Subcutaneous abdominal adipose tissue (tissue), 5 donors: ENCODE measurements around the gene FLNA.
"Not testable (repeated sequence)": the region's sequence is repeated elsewhere in the genome, so short reads cannot be mapped to it uniquely, and the experiment has no call there.

Experiments used
- H3K27ac ChIP-seq: one replicate; pipeline ENCODE4 v1.7.0; 2013; ENCODE audit warnings: low read depth, mild to moderate bottlenecking, inconsistent platforms, low read length, moderate library complexity
- H3K27me3 ChIP-seq, 5 donors: one replicate each; pipeline ENCODE4 v1.7.0; 2013; ENCODE audit warnings: low read length in 5 of 5, inconsistent platforms in 1 of 5; ENCODE audit not compliant: control insufficient read depth in 5 of 5, insufficient read depth in 4 of 5
- H3K36me3 ChIP-seq, 5 donors: one replicate each; pipeline ENCODE4 v1.7.0; 2013; ENCODE audit warnings: low read length in 5 of 5; ENCODE audit not compliant: control insufficient read depth in 5 of 5, insufficient read depth in 5 of 5
- H3K4me1 ChIP-seq, 5 donors: one replicate each; pipeline ENCODE4 v1.7.0; 2013; ENCODE audit warnings: low read length in 5 of 5, mild to moderate bottlenecking in 3 of 5, moderate library complexity in 1 of 5; ENCODE audit not compliant: control insufficient read depth in 5 of 5, insufficient read depth in 5 of 5
- H3K4me3 ChIP-seq, 5 donors: one replicate each; pipeline ENCODE4 v1.7.0; 2013; ENCODE audit warnings: low read length in 5 of 5, low read depth in 1 of 5
- H3K9ac ChIP-seq, 5 donors: one replicate each; pipeline ENCODE4 v1.7.0; 2013; ENCODE audit warnings: low read length in 5 of 5, mild to moderate bottlenecking in 4 of 5, moderate library complexity in 3 of 5
- H3K9me3 ChIP-seq, 5 donors: one replicate each; pipeline ENCODE4 v1.7.0; 2013; ENCODE audit warnings: low read length in 5 of 5; ENCODE audit not compliant: control insufficient read depth in 5 of 5
- donor health status: healthy.
- donor health status: healthy.
- donor health status: healthy.
- donor health status: healthy.
- donor health status: healthy.

Gene FLNA

GRCh38 chrX:154348114-154348531 is 26.3 kb downstream of the FLNA start:
- H3K9me3 ChIP-seq, result no peaks in the 10 kb centered on the region
- peaks cover 0 to 2% (median 0%) of the 10 kb centered on the region in 5 donors for H3K27me3 ChIP-seq
- H3K4me1 ChIP-seq, result peaks cover 0 to 6% (median 5%) of the 10 kb centered on the region in 5 donors
- no peak overlapping the region for H3K27ac ChIP-seq
- no peak overlapping the region for H3K4me3 ChIP-seq
- no peak overlapping the region for H3K9ac ChIP-seq
- peaks cover 0 to 51% (median 45%) of the 10 kb centered on the region in 5 donors for H3K36me3 ChIP-seq

- not testable (repeated sequence) for H3K27me3 ChIP-seq, H3K27ac ChIP-seq, H3K9me3 ChIP-seq, H3K4me1 ChIP-seq, H3K9ac ChIP-seq, H3K4me3 ChIP-seq, H3K36me3 ChIP-seq
Measured at GRCh38 chrX:154343620-154344019, 30.8 kb downstream of the FLNA start.

- not testable (repeated sequence) for H3K36me3 ChIP-seq, H3K27me3 ChIP-seq, H3K27ac ChIP-seq, H3K9me3 ChIP-seq, H3K4me1 ChIP-seq, H3K9ac ChIP-seq, H3K4me3 ChIP-seq
Measured at GRCh38 chrX:154343063-154343462, 31.4 kb downstream of the FLNA start.

- not testable (repeated sequence) for H3K4me3 ChIP-seq, H3K9me3 ChIP-seq, H3K9ac ChIP-seq, H3K27ac ChIP-seq, H3K36me3 ChIP-seq, H3K4me1 ChIP-seq, H3K27me3 ChIP-seq
Measured at GRCh38 chrX:154341399-154342298, 32.8 kb downstream of the FLNA start.

DNA sequence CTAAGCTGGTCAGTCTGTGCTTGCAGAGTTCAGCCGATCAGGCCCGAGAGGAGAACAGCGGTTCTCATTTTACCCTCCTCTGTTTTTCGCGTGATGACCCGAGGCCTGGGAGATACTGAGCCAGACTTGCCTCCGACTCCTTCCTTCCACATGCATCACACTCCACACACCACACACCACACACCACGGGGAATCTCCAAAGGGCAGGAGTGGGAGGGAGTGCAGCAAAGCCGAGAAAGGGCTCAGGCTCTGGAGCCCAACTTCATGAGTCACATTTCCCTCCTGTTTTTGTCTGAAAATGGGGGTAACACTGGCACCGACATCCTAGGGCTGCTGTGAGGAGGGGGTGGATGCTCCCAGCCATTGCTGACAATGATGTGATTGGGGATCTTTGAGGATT is 39.9 kb downstream of the FLNA start:
- Histone ChIP-seq H3K9me3 (no peaks in the 10 kb centered on the region), H3K4me3 (no peak overlapping the region), H3K9ac (no peak overlapping the region), H3K36me3 (no peaks in the 10 kb centered on the region), H3K27ac (no peak overlapping the region), H3K4me1 (peaks cover 0 to 4% (median 0%) of the 10 kb centered on the region in 5 donors), H3K27me3 (peaks cover 0 to 24% (median 16%) of the 10 kb centered on the region in 5 donors)

GRCh38 chrX:154333837-154334271 is 40.6 kb downstream of the FLNA start:
- H3K27me3 ChIP-seq, result peaks cover 0 to 31% (median 18%) of the 10 kb centered on the region in 5 donors
- H3K9ac ChIP-seq, result no peak overlapping the region
- peaks cover 0 to 4% (median 0%) of the 10 kb centered on the region in 5 donors for H3K4me1 ChIP-seq
- H3K36me3 ChIP-seq, result no peaks in the 10 kb centered on the region
- no peak overlapping the region for H3K27ac ChIP-seq
- H3K4me3 ChIP-seq, result no peak overlapping the region
- H3K9me3 ChIP-seq, result no peaks in the 10 kb centered on the region

GRCh38 chrX:154333116-154333515 is 41.3 kb downstream of the FLNA start:
- H3K4me1 ChIP-seq, result peaks cover 0 to 4% (median 0%) of the 10 kb centered on the region in 5 donors
- no peaks in the 10 kb centered on the region for H3K9me3 ChIP-seq
- no peak overlapping the region for H3K9ac ChIP-seq
- peaks cover 0 to 31% (median 18%) of the 10 kb centered on the region in 5 donors for H3K27me3 ChIP-seq
- no peaks in the 10 kb centered on the region for H3K36me3 ChIP-seq
- H3K27ac ChIP-seq, result no peak overlapping the region
- H3K4me3 ChIP-seq, result no peak overlapping the region

GRCh38 chrX:154332561-154332960 is 41.9 kb downstream of the FLNA start:
- peaks cover 0 to 31% (median 18%) of the 10 kb centered on the region in 5 donors for H3K27me3 ChIP-seq
- no peaks in the 10 kb centered on the region for H3K9me3 ChIP-seq
- H3K27ac ChIP-seq, result no peak overlapping the region
- peaks cover 0 to 7% (median 4%) of the 10 kb centered on the region in 5 donors for H3K4me1 ChIP-seq
- no peak overlapping the region for H3K9ac ChIP-seq
- H3K4me3 ChIP-seq, result no peak overlapping the region
- no peaks in the 10 kb centered on the region for H3K36me3 ChIP-seq

- no peaks in the 10 kb centered on the region for H3K36me3 ChIP-seq
- H3K4me1 ChIP-seq, result peaks cover 1 to 18% (median 15%) of the 10 kb centered on the region in 5 donors
- no peak overlapping the region for H3K4me3 ChIP-seq
- peaks cover 0 to 2% (median 0%) of the 10 kb centered on the region in 5 donors for H3K9me3 ChIP-seq
- H3K27ac ChIP-seq, result no peak overlapping the region
- H3K27me3 ChIP-seq, result peaks cover 0 to 28% (median 15%) of the 10 kb centered on the region in 5 donors
- no peak overlapping the region for H3K9ac ChIP-seq
Measured at GRCh38 chrX:154329294-154329693, 45.1 kb downstream of the FLNA start.

- Histone ChIP-seq H3K36me3 (no peaks in the 10 kb centered on the region), H3K9ac (no peak overlapping the region), H3K27ac (no peak overlapping the region), H3K4me1 (peaks cover 1 to 18% (median 14%) of the 10 kb centered on the region in 5 donors), H3K4me3 (no peak overlapping the region), H3K9me3 (peaks cover 0 to 2% (median 0%) of the 10 kb centered on the region in 5 donors), H3K27me3 (peaks cover 0 to 28% (median 16%) of the 10 kb centered on the region in 5 donors)
Measured at GRCh38 chrX:154328646-154329045, 45.8 kb downstream of the FLNA start.
